HepG2 (cell line): ENCODE measurements around the gene CLN6. TPM values are rescaled to one million over a fixed set of nuclear protein-coding genes. Genes with fewer than 3 reads are reported as not detected.

Experiments
- ATAC-seq: fragments of 200-7000 bp; cut with Tn5 transposase; 3 replicates; pipeline ENCODE4 v1.9.1; 2020; ENCODE audit warnings: mild to moderate bottlenecking, moderate library complexity
- BruUV-seq: library from RNA; stranded (reverse); fragments of 400-500 nt; replicated peaks from 2 replicates; lab custom pipeline; 2021; lab: Mats Ljungman, UMichigan
- CTCF ChIA-PET: fragments of 300-600 bp; formaldehyde crosslinking; extraction: SDS; loops from one replicate; lab custom pipeline; 2021; ENCODE audit warnings: low total read pairs, inconsistent platforms, low intra/inter-chr PET ratio; lab: Yijun Ruan, JAX
- POLR2A ChIA-PET: fragments of 350-600 bp; sonication (Branson Sonifier 250); formaldehyde crosslinking; loops from one replicate; lab custom pipeline; 2020; ENCODE audit warnings: antibody characterized with exemption, inconsistent platforms; lab: Yijun Ruan, JAX
- DNase-seq: peaks from one replicate; pipeline ENCODE4 v3.0.0-alpha.2; 2015; ENCODE audit warnings: low spot score
- FAIRE-seq: peaks from 3 replicates; lab custom pipeline; 2011; peaks lifted over from hg19 to GRCh38; lab: Jason Lieb, UNC
- H2AFZ ChIP-seq: one replicate; pipeline ENCODE4 v1.6.1; 2011; ENCODE audit warnings: low read length, inconsistent platforms
- H3K27ac ChIP-seq: fragments of 300-600 bp; 3 replicates; pipeline ENCODE4 v1.8.0; 2011; ENCODE audit warnings: mixed run types, mild to moderate bottlenecking, mixed read lengths, low read length, inconsistent platforms; ENCODE audit not compliant: insufficient read depth; ENCODE audit errors: extremely low read length
- H3K27me3 ChIP-seq, 2 experiments: fragments of 200-600 bp in 1 of 2; 2 replicates in 1 of 2; 3 replicates in 1 of 2; pipeline versions ENCODE4 v1.6.0 to v1.8.0; 2011; ENCODE audit warnings: low read length in 2 of 2, mild to moderate bottlenecking in 2 of 2, moderate library complexity in 2 of 2, inconsistent platforms in 1 of 2; ENCODE audit not compliant: insufficient read depth in 2 of 2, control insufficient read depth in 1 of 2
- H3K36me3 ChIP-seq, 2 experiments: fragments of 200-600 bp in 1 of 2; replicated peaks in 1 of 2; 2 replicates in 1 of 2; 3 replicates in 1 of 2; pipeline versions ENCODE4 v1.5.1 to v1.8.0; 2011; ENCODE audit warnings: low read length in 2 of 2, inconsistent platforms in 1 of 2; ENCODE audit not compliant: insufficient read depth in 2 of 2, control insufficient read depth in 1 of 2
- H3K4me1 ChIP-seq: 2 replicates; pipeline ENCODE4 v1.5.1; 2012; ENCODE audit warnings: low read length, inconsistent platforms; ENCODE audit not compliant: insufficient read depth
- H3K4me2 ChIP-seq: 2 replicates; pipeline ENCODE4 v1.6.0; 2011; ENCODE audit warnings: low read depth, low read length, inconsistent platforms
- H3K4me3 ChIP-seq, 3 experiments: fragments of 200-600 bp in 1 of 3; sonication (generic), shearing (Covaris generic) in 1 of 3; replicated peaks in 1 of 3; 2 replicates each; pipeline ENCODE4 v1.5.1; 2011 to 2016; ENCODE audit warnings: low read length in 3 of 3, inconsistent platforms in 2 of 3, low read depth in 2 of 3, mild to moderate bottlenecking in 2 of 3, control low read depth in 1 of 3, mixed read lengths in 1 of 3; ENCODE audit not compliant: insufficient read depth in 1 of 3
- H3K79me2 ChIP-seq: one replicate; pipeline ENCODE4 v1.6.1; 2011; ENCODE audit warnings: low read length, inconsistent platforms; ENCODE audit not compliant: insufficient read depth
- H3K9ac ChIP-seq: 2 replicates; pipeline ENCODE4 v1.6.0; 2011; ENCODE audit warnings: mild to moderate bottlenecking, low read depth, low read length, inconsistent platforms; ENCODE audit not compliant: insufficient read depth
- H3K9me3 ChIP-seq: 2 replicates; pipeline ENCODE4 v1.5.1; 2012; ENCODE audit warnings: mild to moderate bottlenecking, low read length
- H4K20me1 ChIP-seq: 2 replicates; pipeline ENCODE4 v1.6.0; 2011; ENCODE audit warnings: inconsistent platforms, mild to moderate bottlenecking, low read length, moderate library complexity; ENCODE audit not compliant: insufficient read depth
- BORCS8-MEF2B ChIP-seq: sonication (generic); formaldehyde crosslinking; IDR thresholded peaks from 2 replicates; pipeline ENCODE4 v1.8.0; 2022; ENCODE audit warnings: mild to moderate bottlenecking, missing genetic modification reagents
- GPN1 ChIP-seq: sonication (generic); formaldehyde crosslinking; IDR thresholded peaks from 2 replicates; pipeline ENCODE4 v1.5.1; 2020; ENCODE audit warnings: missing genetic modification reagents, borderline replicate concordance
- MBD4 ChIP-seq: IDR thresholded peaks from 2 replicates; pipeline ENCODE4 v1.6.1; 2012; ENCODE audit warnings: low read length, inconsistent platforms, borderline replicate concordance
- NFE2L2 ChIP-seq: fragments of 150-350 bp; IDR thresholded peaks from 2 replicates; pipeline ENCODE4 v1.6.1; 2014; ENCODE audit warnings: low read length
- TBL1XR1 ChIP-seq: fragments of 150-350 bp; IDR thresholded peaks from 2 replicates; pipeline ENCODE4 v1.6.1; 2014; ENCODE audit warnings: borderline replicate concordance, low read length; ENCODE audit not compliant: partially characterized antibody
- TBX2 ChIP-seq: sonication (generic); formaldehyde crosslinking; IDR thresholded peaks from 2 replicates; pipeline ENCODE4 v1.5.0; 2020; ENCODE audit warnings: missing genetic modification reagents, mild to moderate bottlenecking, borderline replicate concordance
- TCF7 ChIP-seq: sonication (generic); IDR thresholded peaks from 2 replicates; pipeline ENCODE4 v1.6.1; 2016; ENCODE audit warnings: antibody characterized with exemption, low read depth
- ZFP36 ChIP-seq: fragments of 150-350 bp; IDR thresholded peaks from 2 replicates; pipeline ENCODE4 v1.6.1; 2018; ENCODE audit warnings: borderline replicate concordance, low read length, low read depth; ENCODE audit not compliant: partially characterized antibody
- ZNF607 ChIP-seq: sonication (generic); formaldehyde crosslinking; IDR thresholded peaks from 2 replicates; pipeline ENCODE4 v1.5.1; 2020; ENCODE audit warnings: missing genetic modification reagents, mild to moderate bottlenecking, borderline replicate concordance
- ZNF619 ChIP-seq: sonication (generic); formaldehyde crosslinking; IDR thresholded peaks from 2 replicates; pipeline ENCODE4 v1.4.0; 2020; ENCODE audit warnings: mild to moderate bottlenecking, missing genetic modification reagents
- WGBS: methylation state at CpG from one replicate; pipeline ENCODE4 v1.1.6; 2017; ENCODE audit warnings: low lambda C conversion rate; 5-methylcytosine and 5-hydroxymethylcytosine counted together
- in situ Hi-C: cut with HindIII; loops from 2 replicates; pipeline ENCODE4 v1.10.0; 2017; ENCODE audit warnings: low pct_unique_long_range_greater_than_20kb; ENCODE audit not compliant: extremely low pct_ligation_motif_present
- intact Hi-C: fragments of 100-400 bp; cut with micrococcal nuclease; formaldehyde crosslinking; loops from one replicate; pipeline ENCODE4 v1.10.0; 2022; ENCODE audit not compliant: unreplicated experiment
- polyA plus RNA-seq, 8 experiments: library from polyadenylated mRNA; depleted of rRNA in 3 of 8; stranded (reverse) in 7 of 8; unstranded in 1 of 8; fragments of >200 nt; fragmentation: Illumina TruSeq in 4 of 8; extraction: Trizol in 4 of 8; gene quantifications; 2 replicates each; pipeline versions ENCODE4 v1.2.1 to v1.2.3, GENCODE V29; 2011 to 2016; ENCODE audit warnings: low read depth in 4 of 8, missing spikeins in 1 of 8, mixed read lengths in 1 of 8; ENCODE audit not compliant: insufficient read depth in 1 of 8
- total RNA-seq, 5 experiments: library from RNA; depleted of rRNA; stranded (reverse); fragments of >200 nt; fragmentation: Illumina TruSeq; extraction: Trizol; gene quantifications; 2 replicates each; pipeline ENCODE4 v1.2.3, GENCODE V29; 2016; ENCODE audit warnings: low read depth in 1 of 5
- TF ChIP-seq, protein P1 (sequence below): sonication (generic); formaldehyde crosslinking; conservative IDR thresholded peaks from 2 replicates; pipeline ENCODE4 v1.4.0; 2020; ENCODE audit warnings: missing genetic modification reagents
- TF ChIP-seq, protein P2 (sequence below): sonication (generic); formaldehyde crosslinking; IDR thresholded peaks from 2 replicates; pipeline ENCODE4 v1.8.1; 2023; ENCODE audit warnings: mild to moderate bottlenecking, moderate library complexity, missing genetic modification reagents

CLN6 gene
- total and polyA plus RNA-seq, 2 of the 13 experiments (the other 11 are each of a cell fraction or from before 2014, with no cell fraction given) = 24.9 to 27.1 TPM

DNA sequence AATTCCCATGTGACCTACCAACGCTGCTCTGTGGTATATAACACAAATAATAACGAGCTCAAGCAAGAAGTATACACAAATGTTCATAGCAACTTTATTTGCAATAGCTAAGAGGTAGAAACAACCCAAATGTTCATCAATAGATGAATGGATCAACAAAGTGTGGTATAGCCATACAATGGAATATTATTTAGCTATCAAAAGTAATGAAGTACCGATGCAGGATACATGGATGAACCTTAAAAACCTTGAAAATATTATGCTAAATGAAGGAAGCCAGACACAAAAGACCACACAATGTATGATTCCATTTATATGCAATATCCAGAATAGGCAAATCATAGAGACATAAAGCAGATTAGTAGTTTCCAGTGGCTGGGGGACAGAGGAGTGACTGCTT is 32.5 kb upstream of the CLN6 start:
- TF ChIP-seq MBD4 (no peak), TBL1XR1 (no peak), TBX2 (CRISPR knock-in tag) (no peak), TCF7 (no peak), ZNF619 (CRISPR knock-in tag) (no peak), GPN1 (no peak), ZNF607 (CRISPR knock-in tag) (no peak), NFE2L2 (no peak), BORCS8-MEF2B (CRISPR knock-in tag) (no peak), ZFP36 (no peak)
- TF ChIP-seq, protein P1, sequence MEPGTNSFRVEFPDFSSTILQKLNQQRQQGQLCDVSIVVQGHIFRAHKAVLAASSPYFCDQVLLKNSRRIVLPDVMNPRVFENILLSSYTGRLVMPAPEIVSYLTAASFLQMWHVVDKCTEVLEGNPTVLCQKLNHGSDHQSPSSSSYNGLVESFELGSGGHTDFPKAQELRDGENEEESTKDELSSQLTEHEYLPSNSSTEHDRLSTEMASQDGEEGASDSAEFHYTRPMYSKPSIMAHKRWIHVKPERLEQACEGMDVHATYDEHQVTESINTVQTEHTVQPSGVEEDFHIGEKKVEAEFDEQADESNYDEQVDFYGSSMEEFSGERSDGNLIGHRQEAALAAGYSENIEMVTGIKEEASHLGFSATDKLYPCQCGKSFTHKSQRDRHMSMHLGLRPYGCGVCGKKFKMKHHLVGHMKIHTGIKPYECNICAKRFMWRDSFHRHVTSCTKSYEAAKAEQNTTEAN (CRISPR knock-in tag) = no peak
- TF ChIP-seq, protein P2, sequence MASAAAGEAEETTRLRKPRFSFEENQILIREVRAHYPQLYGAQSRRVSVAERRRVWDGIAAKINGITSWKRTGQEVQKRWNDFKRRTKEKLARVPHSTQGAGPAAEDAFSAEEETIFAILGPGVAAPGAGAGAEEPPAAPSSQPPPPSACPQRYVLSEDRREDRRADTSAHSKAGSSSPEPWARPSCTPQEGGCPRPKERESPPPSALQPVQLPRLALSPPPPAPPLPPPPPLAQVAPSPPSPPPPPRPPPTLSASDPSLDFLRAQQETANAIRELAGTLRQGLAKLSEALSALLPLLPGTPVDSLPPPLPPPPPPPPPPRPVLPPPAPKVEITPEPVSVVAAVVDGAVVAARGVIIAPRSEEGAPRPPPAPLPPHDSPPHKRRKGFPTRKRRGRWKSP (CRISPR knock-in tag) = no peak
- TF ChIP-seq, all 625 proteins: peak for 0
- Histone ChIP-seq H2AFZ (no peak overlapping the region), H3K9ac (no peak overlapping the region), H3K36me3 (no peaks in the 10 kb centered on the region), H3K9me3 (no peaks in the 10 kb centered on the region), H4K20me1 (no peaks in the 10 kb centered on the region), H3K4me2 (no peak overlapping the region), H3K27me3 (0 out of 5 replicates have a peak, but pooled peaks cover 0 to 4% of the 10 kb centered on the region in 2 experiments), H3K27ac (no peak overlapping the region), H3K79me2 (no peaks in the 10 kb centered on the region), H3K4me3 (no peak overlapping the region), H3K4me1 (peaks cover 2% of the 10 kb centered on the region)
- ChIA-PET POLR2A (no interaction called here), CTCF (no interaction called here)
- FAIRE-seq = no peak
- intact Hi-C loops = no loop called here
- ATAC-seq = no peak
- DNase-seq = no peak
- BruUV-seq = no TSS peak
- 15% methylated on average over 3 of the region's 3 CpGs for WGBS
- in situ Hi-C loops = no loop called here
